HG03097 (cell line): ENCODE measurements around the gene PDE4D.

Experiments
- ATAC-seq: cut with Tn5 transposase; IDR thresholded peaks from one replicate; pipeline ENCODE4 v1.9.1; 2021; ENCODE audit not compliant: unreplicated experiment, low FRiP score

The PDE4D gene

DNA sequence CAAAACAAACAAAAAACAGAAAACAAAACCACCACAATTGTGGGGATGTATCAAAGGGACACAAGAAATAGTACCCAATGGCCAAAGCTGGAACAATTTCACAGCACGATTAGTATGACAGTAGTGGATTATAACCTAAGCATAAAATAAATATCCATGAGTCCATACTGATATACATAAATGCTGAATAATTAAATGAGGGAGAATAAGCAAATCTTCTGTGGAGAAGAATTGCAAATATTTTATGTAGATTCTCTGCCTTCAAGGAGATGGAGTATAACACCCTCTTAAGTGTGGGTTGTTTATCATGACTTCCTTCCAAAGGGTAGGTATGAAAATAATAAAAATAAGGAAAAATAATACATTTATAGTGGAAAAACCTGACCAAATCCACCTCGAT lies 325.4 kb downstream of the PDE4D start:
- no peak for ATAC-seq

DNA sequence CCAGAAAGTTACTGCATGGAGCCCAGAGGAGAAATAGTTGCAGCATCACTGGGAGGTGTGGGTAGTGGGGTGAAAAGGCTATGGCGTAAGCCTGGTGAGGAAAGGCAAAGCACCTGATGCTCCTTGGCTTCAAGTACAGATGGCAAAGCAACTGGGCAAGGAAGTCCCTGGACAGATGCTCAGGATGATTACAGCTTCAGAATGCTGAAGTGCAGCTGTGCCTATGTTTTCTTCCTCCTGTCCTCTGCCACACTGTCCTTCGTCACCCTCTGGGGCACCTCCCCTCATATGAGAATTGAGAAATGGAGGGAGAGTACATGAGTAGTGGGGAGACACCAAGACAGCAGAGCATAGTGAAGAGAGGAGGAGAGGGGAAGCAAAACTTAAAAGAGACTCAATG lies 328.0 kb downstream of the PDE4D start:
- no peak for ATAC-seq

DNA sequence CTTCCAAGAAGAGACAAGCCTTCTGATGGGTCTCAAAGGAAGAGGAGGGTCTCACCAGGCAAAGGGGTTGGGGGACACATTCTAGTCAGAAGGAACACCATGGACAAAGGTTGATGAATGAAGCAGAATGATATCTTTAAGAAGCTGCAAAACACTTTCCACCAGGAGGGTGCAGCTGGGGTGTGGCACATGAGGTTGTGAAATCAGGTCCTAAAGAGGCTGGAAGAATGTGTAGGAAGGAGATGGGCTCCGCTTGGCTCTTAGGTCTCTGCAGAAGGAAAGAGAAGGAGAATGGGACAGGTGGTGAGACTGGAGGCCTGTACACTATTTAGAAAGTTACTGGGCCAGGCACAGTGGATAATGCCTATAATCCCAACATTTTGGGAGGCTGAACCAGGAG lies 328.6 kb downstream of the PDE4D start:
- no peak for ATAC-seq

DNA sequence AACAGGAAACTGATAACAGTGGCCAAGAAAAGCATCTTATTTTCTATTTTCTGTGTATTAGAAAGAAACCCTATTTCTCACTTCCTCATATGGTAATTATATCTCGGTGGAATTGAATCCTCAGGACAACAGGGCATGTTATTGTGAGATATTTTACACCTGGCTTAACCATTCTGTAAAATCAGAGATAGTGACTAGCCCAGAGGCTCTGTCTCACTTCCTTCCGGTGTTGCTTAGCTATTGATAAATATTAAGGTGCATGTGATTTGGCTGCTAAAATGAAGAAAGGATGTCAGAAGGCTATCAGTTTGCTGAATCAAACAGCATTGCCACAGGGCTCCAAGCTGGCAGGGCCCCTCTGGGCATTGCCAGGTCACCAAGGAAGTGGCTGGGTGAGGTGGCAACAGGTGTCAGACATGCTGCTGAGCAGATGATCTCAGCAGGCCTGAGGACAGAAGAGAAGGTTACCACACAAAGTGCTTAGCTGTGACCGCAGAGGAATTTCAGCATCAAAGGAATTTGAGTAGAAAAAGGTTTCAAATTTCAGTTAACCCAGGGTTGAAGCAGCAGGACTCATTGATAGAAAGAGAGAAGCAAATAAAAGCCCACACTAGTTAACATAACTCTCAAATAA lies 330.7 kb downstream of the PDE4D start:
- peak; percentile 85 for ATAC-seq

DNA sequence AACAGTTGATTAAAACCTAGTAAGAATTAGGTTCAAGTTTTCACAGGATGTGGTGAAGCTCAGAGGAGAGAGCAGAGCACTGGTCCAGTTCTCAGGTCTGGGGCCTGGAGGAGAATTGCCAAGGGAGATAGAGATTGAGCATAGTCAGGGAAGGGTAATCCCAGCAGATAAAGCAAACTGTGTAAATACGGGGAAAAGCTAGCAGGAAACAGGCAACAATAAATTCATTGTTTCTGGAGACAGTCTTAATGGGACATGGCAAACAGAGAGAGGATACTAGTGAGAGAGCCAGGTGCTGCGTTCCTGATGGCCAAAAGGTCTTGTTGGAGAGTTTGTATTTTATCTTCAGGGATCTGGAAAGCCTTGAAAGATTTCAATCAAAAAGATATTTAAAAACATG lies 333.0 kb downstream of the PDE4D start:
- no peak for ATAC-seq

DNA sequence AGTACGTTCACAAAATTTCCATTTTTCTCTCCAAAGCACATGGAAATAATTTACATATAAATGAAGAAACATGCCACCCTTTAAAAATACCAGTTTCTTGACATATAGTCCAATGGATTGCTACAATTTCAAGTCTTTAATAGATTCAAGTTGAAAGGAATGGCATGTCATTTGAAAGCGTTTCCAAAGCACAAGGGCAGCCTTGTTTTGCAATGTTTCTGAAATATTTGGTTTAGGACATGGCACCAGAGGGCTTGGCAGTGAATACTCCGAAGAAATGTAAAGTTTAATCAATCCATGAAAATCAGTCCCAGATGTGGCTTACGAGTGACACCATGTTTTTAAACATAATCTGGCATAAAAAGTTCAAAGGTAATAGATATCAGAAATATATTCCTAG lies 333.7 kb downstream of the PDE4D start:
- ATAC-seq: no peak

DNA sequence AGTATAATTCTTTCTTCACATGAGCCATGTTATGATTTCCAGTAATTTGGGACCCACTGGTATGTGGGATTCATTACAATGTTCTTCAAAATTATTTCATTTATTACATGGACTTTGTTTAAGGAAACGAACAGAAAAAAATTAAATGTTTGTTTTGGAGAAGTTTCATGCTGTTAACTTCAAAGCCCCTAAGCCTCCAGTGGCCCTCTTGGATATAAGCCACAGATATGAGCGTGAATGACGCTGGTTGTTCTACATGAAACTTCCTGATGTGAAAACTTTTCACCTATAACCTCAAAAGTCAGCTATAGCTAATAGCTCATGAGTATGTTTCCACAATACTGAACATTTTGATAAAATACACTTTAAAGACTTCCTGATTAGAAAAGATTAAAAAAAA lies 334.2 kb downstream of the PDE4D start:
- no peak for ATAC-seq

DNA sequence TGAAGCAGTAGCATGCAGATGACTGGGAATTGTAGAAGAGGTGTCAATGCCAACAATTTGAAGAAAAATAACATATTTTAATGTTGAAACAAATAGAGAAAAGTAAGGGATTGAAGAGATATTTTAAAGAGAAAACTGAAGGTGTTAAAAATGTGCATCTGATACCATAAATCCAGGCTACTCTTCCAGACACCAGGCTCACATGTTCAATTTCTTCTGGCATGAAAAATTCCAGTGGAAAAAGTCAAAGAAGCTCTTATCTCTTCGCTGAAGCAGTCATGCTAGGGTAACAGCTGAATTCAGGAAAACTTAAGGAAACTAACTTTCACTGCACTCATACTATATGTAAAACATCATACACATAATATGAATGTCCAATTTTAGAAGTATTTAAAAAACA lies 335.0 kb downstream of the PDE4D start:
- no peak for ATAC-seq

DNA sequence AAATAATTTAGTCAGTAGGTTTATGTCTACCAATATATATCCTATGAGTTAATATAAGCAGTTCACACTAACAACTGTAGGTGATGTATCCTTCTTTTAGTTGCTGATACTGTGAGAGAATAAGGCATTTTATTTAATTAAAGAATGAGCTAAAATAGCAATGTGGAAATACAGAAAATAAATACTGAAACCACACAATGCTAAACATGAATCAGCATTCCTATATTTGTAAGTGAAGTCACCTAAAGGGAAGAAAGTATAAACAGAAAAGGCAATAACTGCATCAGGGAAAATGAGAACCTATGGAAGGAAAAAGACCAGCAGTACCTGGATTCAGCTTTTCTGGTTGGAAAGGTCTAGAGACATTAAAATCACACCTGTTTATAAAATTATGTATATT lies 336.0 kb downstream of the PDE4D start:
- no peak for ATAC-seq

DNA sequence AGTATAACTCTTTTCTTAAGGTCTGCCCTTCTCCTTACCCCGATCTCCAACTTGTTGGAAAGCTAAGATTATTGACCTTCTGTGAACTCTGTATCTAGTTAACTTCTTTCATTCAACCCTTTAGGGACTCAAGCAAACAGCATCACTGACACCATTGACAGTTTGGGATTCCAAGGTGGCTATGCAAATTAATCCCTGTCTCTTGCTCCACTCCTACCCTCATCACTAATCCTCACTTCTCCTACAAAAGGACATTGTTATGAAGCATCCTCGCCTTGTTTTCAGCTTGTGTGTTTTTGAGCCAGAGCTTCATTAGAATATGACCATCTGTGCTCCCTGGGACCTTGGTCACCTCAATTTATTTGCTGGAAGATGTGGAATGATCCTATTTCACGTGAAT lies 337.9 kb downstream of the PDE4D start:
- ATAC-seq: no peak

DNA sequence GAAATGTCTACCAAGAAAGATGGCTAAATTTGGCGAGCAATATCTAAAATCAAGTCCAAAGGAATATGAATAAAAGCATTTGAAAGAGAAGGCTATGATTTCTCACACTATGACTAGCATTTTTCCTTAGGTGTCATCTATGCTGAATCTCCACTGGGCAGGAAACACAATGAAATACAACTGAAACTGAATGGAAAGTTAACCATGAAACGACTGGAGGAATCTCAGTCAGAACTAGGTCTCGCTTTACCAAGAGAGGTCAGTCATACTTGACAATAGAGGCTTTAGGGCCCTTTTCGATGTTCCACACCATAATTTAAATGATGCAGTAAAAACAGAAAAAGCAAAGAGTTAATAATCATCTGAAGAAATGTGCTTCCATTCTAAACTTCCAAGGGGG lies 339.0 kb downstream of the PDE4D start:
- ATAC-seq: no peak

DNA sequence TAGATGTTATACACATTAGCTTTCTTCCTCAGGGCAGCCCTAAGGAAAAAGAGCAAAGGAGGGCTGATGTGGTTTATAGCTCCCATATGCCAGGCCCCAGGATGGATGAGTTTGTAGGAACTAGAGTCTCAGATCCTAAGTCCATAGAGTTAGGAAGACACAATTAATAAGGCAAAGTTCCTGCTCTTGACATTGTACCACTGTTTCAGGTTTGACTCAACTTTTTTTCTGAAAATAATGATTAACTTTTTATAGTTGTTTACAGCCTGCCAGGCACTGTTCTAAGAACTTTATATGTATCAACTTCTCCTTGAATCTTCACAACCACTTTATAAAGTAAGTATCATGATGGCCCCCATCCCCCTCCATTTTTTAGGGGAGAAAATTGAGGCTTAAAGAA lies 339.5 kb downstream of the PDE4D start:
- no peak for ATAC-seq

DNA sequence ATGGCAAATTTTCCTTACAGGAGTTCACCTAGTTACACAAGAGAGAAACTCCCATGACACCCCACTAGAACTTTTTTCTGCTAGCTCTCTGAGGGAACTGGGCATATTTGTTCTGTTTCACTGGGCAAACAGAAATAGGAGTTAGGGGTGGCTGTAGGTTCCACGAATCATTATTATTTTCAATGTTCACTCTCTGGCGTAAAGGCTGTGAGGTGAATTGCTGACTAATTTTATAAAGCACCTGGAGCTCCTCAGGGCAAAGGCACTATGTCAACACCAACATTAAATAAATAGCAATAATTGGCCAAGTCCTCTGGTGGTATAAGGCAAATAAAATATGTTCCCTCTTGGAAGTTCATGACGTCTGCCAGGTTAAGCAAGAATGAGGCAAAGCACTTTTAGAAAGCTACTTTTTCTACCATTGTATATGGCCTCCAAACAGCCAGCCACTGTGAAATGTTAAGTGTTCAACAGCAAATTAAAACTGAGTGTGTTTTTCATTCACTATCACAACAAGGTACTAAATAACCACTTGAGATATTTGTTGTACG lies 344.6 kb downstream of the PDE4D start:
- ATAC-seq: no peak

DNA sequence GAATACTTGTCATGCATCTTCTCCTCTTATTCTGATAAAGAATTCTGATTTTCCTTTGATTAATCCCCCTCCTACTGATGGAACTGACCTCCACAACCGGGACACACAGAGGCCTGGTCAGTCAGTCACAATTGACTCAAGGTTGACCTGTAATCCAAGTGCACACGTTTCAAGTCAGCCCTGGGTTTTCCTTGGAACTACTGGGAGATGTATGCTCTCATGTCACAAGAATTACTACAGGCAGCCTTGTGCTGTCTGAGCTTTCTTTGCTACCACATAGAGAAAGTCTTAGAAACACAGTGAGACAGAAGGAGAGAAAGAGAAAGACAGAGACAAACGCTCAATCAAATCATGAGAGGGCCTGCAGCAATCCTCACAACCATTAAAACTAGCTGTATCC lies 345.8 kb downstream of the PDE4D start:
- no peak for ATAC-seq

DNA sequence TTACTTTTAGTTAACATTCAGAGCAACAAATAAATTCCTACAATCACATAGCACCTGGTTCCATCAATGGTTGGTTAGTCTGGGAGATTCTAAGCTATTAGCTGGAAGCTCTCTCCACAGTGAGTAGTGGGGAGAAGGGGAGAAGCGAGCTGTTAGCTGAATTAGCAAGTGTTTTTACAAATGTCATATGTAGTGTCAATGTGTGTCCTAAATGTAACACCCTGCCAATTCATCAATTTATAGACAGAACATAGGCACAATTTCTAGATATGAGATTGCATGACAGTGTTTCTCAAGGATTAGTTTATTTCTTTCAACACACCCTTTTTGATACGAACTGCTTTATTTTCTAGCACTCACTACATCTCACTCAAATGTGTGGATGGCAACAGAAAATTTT lies 349.0 kb downstream of the PDE4D start:
- no peak for ATAC-seq

DNA sequence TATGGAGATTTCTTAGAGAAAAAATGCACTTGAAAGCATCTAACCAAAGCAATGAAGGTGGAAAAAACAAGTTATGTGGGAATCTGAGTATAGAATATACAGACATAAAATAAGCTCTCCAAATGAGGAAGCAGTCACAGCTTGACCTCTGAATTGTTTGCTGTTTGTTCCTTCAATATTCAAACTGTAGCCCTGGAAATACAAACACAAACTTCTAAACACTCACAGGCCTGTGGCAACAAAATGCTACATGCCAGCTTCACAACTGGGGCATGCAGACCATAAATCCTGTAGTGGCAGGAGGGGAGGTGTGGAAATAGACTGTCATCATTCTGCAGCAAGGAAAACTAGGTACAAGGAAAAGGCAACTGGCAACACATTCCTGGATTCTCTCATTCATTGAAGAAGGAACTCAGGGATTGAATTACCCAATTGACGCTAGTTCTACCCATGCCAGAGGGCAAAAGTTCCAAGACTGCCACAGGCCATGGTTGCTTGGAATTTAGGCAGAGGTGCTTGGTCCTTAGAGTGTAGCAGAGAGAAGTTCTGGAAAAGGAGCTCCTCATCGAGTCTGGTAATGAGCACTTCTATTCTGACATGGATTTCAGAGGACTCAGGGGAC lies 349.6 kb downstream of the PDE4D start:
- ATAC-seq: no peak

DNA sequence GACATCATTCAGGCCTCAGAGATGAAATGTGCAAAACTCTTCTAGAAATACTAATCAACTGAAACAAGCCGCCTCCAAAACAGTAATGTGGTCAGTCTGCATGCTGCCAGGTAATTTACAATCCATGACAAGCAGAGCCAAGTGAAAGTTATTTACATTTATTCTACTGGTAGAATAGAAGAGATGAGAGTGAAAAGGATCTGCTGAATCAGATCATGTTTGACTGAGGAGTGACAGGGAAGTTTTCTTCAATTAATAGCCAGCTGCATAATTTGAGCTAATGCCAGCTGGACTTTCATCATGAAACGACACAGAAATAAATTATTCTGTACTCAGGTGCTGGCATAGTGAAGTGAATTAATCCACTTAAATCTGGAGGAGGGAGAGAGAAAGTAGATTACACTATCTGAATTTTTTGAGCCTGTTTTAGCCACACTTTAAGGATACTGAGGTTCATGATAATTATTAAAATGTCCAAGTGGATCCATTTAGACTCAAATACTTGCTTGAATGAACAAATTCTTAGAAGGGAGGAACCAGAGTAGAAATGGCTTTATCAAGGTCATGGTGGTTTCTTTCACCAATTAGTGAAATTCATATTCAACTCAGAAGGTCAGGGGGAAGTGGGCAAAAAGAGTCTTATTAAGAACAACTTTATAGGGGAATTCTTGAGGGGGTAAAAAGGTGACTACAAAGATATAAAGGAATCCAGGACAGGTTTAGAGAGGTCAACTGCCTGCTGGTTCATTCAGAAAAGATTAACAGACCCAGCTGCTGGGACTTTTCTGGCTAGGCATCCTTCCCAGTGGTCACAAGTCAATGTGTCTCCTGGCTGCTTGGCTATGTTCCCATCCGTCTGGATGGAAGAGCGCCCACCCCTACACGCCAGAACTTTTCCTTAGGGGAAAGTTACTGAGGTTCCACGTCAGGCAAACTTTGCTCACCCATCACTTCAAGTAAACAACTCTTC lies 350.4 kb downstream of the PDE4D start:
- no peak for ATAC-seq

DNA sequence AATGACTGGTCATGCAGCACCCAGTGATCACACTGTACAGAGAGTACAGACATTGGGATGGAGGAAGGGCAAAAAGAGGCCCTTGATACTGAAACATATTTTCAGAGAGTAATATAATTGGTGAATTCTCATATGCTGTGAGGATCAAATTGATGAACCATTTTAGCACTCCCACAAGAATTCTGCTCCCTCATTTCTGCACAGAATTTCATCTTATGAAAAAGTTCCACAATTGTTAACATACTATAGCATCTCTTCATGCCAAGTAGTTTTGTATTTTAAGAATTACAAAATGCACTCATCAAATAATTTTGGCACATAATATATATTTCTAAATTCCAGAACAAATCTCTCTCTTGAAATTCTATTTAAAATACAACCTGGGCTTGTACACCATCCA lies 351.2 kb downstream of the PDE4D start:
- ATAC-seq: no peak

DNA sequence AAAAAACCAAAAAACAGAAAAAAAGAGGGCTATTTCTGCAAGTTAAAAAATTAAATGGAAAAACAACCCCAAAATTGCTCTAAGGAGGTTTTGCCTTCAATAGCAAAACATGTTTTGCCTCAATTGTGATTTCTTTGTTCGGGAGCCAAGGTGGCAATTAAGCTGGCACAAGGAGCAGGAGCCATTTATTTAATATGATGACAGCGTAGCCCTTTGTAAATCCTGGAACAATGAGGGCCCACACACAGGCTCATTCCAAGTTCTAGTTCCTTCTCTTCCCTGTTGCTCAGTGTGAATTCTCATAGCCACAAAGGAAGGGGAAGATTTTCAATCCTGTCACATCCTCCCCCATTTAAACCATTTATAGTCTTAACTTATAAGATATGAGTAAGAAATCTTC lies 353.2 kb downstream of the PDE4D start:
- ATAC-seq: no peak

DNA sequence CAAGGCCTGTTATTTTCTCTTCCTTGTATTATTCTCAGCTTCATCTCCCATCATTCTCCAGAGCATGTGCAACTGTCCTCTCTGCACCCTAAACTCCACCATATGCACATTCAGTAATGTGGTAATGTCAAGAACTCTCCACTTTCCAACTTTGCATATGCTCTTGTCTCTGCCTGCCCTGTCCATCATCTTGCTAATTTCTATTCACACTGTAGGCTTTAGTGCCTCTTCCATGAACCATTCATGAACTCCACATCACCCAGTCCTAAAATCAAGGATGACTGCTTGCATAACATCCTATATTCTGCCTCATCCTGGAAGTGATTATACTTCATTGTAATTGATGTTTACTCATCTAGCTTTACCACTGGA lies 354.8 kb downstream of the PDE4D start:
- no peak for ATAC-seq

DNA sequence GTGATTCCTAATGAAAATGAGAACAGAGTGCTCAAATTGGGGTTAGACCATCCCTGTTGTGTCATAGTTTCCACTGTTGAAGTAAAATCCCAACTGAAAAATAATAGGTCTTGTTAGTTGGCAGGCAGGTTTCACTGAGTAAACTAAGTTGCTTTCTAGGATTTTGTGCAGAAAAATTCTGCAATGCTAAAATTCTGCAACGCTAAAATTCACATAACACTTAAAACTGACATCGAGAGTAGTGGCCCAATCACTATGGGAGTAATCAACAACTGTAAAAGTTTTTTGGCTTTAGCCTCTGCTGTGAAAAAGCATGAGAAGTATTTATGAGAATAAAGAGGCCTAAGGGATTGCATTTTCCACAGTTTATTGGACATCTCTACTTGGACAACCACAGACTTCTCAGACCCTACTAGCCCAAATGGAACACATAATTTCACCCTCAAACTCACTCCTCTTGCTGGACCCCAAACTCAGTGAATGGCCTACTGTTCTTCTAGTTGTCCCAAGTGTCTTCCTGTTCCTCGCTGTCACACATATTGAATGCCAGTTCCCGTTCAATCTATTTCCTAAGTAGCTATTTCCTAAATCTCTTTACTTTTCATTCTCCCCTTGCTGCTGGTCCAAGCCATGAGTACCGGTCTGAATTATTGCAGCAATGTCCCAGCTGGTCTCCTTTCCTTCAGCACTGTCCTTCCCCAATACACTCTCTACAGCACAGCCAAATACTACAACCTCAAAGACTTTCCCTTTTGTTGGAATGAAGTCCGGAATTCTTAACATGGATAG lies 355.4 kb downstream of the PDE4D start:
- no peak for ATAC-seq
